GM12892 (cell line): ENCODE results near the gene PRPF38A.

Experiments
- POLR2A ChIP-seq: IDR thresholded peaks from 2 replicates; pipeline ENCODE4 v1.6.1; 2011; ENCODE audit warnings: low read depth, low read length, control low read depth
- POLR2AphosphoS5 ChIP-seq: IDR thresholded peaks from 2 replicates; pipeline ENCODE4 v1.6.1; 2011; ENCODE audit warnings: low read depth, low read length, control low read depth
- TAF1 ChIP-seq: IDR thresholded peaks from 2 replicates; pipeline ENCODE4 v1.6.1; 2011; ENCODE audit warnings: low read depth, mild to moderate bottlenecking, control low read depth, low read length, borderline replicate concordance

GRCh38 chr1:52393174-52393573, 11.2 kb upstream of the PRPF38A start:
- TF ChIP-seq POLR2AphosphoS5 (no peak), POLR2A (no peak), TAF1 (no peak)
